GM19238 (cell line): ENCODE measurements around the gene RSPRY1.

Experiments
- DNase-seq: peaks from one replicate; pipeline ENCODE4 v3.0.0; 2011; ENCODE audit warnings: low spot score; ENCODE audit not compliant: insufficient read length

RSPRY1 gene

GRCh38 chr16:57223057-57223456 is 36.9 kb downstream of the RSPRY1 start:
- no peak for DNase-seq

GRCh38 chr16:57224651-57225335 is 38.7 kb downstream of the RSPRY1 start:
- no peak for DNase-seq

- DNase-seq, result no peak
Measured at GRCh38 chr16:57225978-57226377, 39.8 kb downstream of the RSPRY1 start.

GRCh38 chr16:57226701-57227621 is 40.8 kb downstream of the RSPRY1 start:
- DNase-seq, result no peak

- no peak for DNase-seq
Measured at GRCh38 chr16:57229079-57229478, 43.0 kb downstream of the RSPRY1 start.

GRCh38 chr16:57231821-57232350 is 45.8 kb downstream of the RSPRY1 start:
- DNase-seq, result no peak

- DNase-seq, result no peak
Measured at GRCh38 chr16:57233944-57234706, 48.0 kb downstream of the RSPRY1 start.

GRCh38 chr16:57234707-57235092 is 48.6 kb downstream of the RSPRY1 start:
- no peak for DNase-seq

- DNase-seq, result no peak
Measured at GRCh38 chr16:57235128-57236021, 49.2 kb downstream of the RSPRY1 start.

- no peak for DNase-seq
Measured at GRCh38 chr16:57236022-57236350, 49.9 kb downstream of the RSPRY1 start.

- no peak for DNase-seq
Measured at GRCh38 chr16:57238682-57239081, 52.6 kb downstream of the RSPRY1 start.

GRCh38 chr16:57239107-57239506 is 53.0 kb downstream of the RSPRY1 start:
- no peak for DNase-seq

- DNase-seq, result no peak
Measured at GRCh38 chr16:57240851-57241250, 54.7 kb downstream of the RSPRY1 start.

- DNase-seq, result no peak
Measured at GRCh38 chr16:57242650-57243049, 56.5 kb downstream of the RSPRY1 start.

GRCh38 chr16:57244463-57244766 is 58.3 kb downstream of the RSPRY1 start:
- DNase-seq, result no peak

- peak; percentile 99 for DNase-seq
Measured at GRCh38 chr16:57244767-57245471, 58.8 kb downstream of the RSPRY1 start, which contains the start of gene ARL2BP. TSS of gene ARL2BP (plus strand) at chr16:57245259. CDS start at chr16:57245368, 109 bp downstream.

GRCh38 chr16:57245472-57246113 is 59.5 kb downstream of the RSPRY1 start:
- DNase-seq, result peak; percentile 35

- no peak for DNase-seq
Measured at GRCh38 chr16:57251352-57251751, 65.2 kb downstream of the RSPRY1 start.

GRCh38 chr16:57252148-57252721 is 66.1 kb downstream of the RSPRY1 start:
- no peak for DNase-seq
